ENCODE measurements around the gene RC3H1.
"Not testable (repeated sequence)": the region's sequence is repeated elsewhere in the genome, so short reads cannot be mapped to it uniquely, and the experiment has no call there.

The RC3H1 gene

GRCh38 chr1:174022080-174022975 lies at the start of gene RC3H1:
TSS of gene RC3H1 (minus strand) at chr1:174022357. CDS start at chr1:173992985, 29,372 bp downstream.
- peak; percentile 88 for DNase-seq (ENCODE audit: low spot score)

- DNase-seq (ENCODE audit: low spot score): no peak
These were observed 48.5 kb upstream of the RC3H1 start for GRCh38 chr1:174070614-174071013.

GRCh38 chr1:174068000-174068399 lies 45.8 kb upstream of the RC3H1 start:
- DNase-seq (ENCODE audit: low spot score): peak; percentile 8

GRCh38 chr1:174060090-174060489 lies 37.9 kb upstream of the RC3H1 start:
- no peak for DNase-seq (ENCODE audit: low spot score)

- no peak for DNase-seq (ENCODE audit: low spot score)
These were observed 36.5 kb upstream of the RC3H1 start for GRCh38 chr1:174058624-174059023.

- not testable (repeated sequence) for DNase-seq (ENCODE audit: low spot score)
These were observed 34.5 kb upstream of the RC3H1 start for GRCh38 chr1:174056609-174057008.

- not testable (repeated sequence) for DNase-seq (ENCODE audit: low spot score)
These were observed 33.6 kb upstream of the RC3H1 start for GRCh38 chr1:174055797-174056196.

- DNase-seq (ENCODE audit: low spot score): no peak
These were observed 31.7 kb upstream of the RC3H1 start for GRCh38 chr1:174053826-174054225.

GRCh38 chr1:174052621-174053020 lies 30.5 kb upstream of the RC3H1 start:
- no peak for DNase-seq (ENCODE audit: low spot score)

- no peak for DNase-seq (ENCODE audit: low spot score)
These were observed 29.8 kb upstream of the RC3H1 start for GRCh38 chr1:174051956-174052355.

GRCh38 chr1:174049514-174049913 lies 27.4 kb upstream of the RC3H1 start:
- no peak for DNase-seq (ENCODE audit: low spot score)

- no peak for DNase-seq (ENCODE audit: low spot score)
These were observed 22.5 kb upstream of the RC3H1 start for GRCh38 chr1:174044418-174045222.

- DNase-seq (ENCODE audit: low spot score): not testable (repeated sequence)
These were observed 20.4 kb upstream of the RC3H1 start for GRCh38 chr1:174042509-174042908.

GRCh38 chr1:174041369-174041768 lies 19.2 kb upstream of the RC3H1 start:
- no peak for DNase-seq (ENCODE audit: low spot score)

GRCh38 chr1:174040387-174040786 lies 18.2 kb upstream of the RC3H1 start:
- DNase-seq (ENCODE audit: low spot score): no peak

- no peak for DNase-seq (ENCODE audit: low spot score)
These were observed 16.9 kb upstream of the RC3H1 start for GRCh38 chr1:174039027-174039426.

GRCh38 chr1:174036798-174037197 lies 14.6 kb upstream of the RC3H1 start:
- no peak for DNase-seq (ENCODE audit: low spot score)

GRCh38 chr1:174036204-174036603 lies 14.0 kb upstream of the RC3H1 start:
- no peak for DNase-seq (ENCODE audit: low spot score)

- DNase-seq (ENCODE audit: low spot score): no peak
These were observed 10.6 kb upstream of the RC3H1 start for GRCh38 chr1:174032671-174033222.

- DNase-seq (ENCODE audit: low spot score): no peak
These were observed 8.9 kb upstream of the RC3H1 start for GRCh38 chr1:174031099-174031498.

- no peak for DNase-seq (ENCODE audit: low spot score)
These were observed 6.3 kb upstream of the RC3H1 start for GRCh38 chr1:174028495-174028894.

GRCh38 chr1:174023440-174023839 lies 1.3 kb upstream of the RC3H1 start:
- DNase-seq (ENCODE audit: low spot score): no peak

GRCh38 chr1:174022976-174023277 lies 770 bp upstream of the RC3H1 start:
- no peak for DNase-seq (ENCODE audit: low spot score)

Data from CD4-positive, alpha-beta T cell treated with Interleukin-15 for 4 hours (primary cell).